ENCODE measurements around the gene IFITM5. TPM values are rescaled to one million over a fixed set of nuclear protein-coding genes. Genes with fewer than 3 reads are reported as not detected.
"Not testable (repeated sequence)": the region's sequence is repeated elsewhere in the genome, so short reads cannot be mapped to it uniquely, and the experiment has no call there.

The IFITM5 gene
- not detected in 2 replicates for total RNA-seq

DNA sequence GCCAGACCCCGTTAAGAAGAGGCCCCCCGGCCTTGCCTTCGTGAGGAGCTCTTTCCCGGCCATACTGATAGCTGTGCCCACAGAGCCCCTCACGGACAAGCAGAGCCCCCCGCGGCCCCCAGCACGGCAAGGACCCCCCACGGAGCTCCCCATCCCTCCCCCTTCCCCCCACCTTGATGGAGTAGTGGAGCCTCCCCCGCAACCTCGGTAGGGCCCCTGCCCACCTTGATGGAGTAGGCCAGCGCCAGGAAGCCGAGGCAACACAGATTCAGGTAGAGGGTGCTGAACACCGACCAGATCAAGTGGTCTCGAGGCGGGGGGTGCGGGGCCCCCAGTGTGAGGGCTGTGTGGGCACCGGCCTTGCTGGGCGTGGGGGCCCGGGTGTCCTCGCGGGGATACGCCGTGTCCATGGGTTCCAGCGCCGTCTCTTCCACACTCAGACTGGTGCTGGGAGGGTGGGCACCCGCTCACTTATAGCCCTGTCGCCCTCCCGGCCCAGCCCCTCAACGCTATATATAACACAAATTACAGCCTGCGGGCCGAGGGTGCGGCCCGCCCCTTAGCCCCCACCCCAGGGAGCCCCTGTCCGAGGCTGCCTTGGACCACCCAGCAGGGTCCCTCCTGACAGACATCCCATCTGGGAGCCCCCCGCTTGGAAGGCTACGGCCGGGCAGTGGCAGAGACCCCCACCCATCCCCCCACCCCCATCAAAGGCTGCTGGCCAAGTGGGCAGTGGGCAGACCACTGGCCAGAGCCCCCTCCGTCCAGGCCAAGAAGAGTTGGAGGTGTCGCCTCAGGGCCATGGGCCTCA, at the start of gene IFITM5:
Gene IFITM5, minus strand, starts transcription at position 446 of the 811 bp plus-strand sequence. Its CDS starts 36 bp downstream, at position 410.
- Mint-ChIP-seq H3K4me1 (ENCODE audit: low read depth) (peaks cover 20% of the 10 kb centered on the region), H3K27ac (no peak within 1 kb of the TSS), H3K9me3 (no peaks in the 10 kb centered on the region), H3K36me3 (ENCODE audit: low read depth) (no peaks in the 10 kb centered on the region), H3K4me3 (no peak within 1 kb of the TSS), H3K27me3 (ENCODE audit: insufficient read depth) (peaks cover 13% of the 10 kb centered on the region)
- no peak for DNase-seq (ENCODE audit: low spot score)
- intact Hi-C loops (cut with micrococcal nuclease) = no loop called here

DNA sequence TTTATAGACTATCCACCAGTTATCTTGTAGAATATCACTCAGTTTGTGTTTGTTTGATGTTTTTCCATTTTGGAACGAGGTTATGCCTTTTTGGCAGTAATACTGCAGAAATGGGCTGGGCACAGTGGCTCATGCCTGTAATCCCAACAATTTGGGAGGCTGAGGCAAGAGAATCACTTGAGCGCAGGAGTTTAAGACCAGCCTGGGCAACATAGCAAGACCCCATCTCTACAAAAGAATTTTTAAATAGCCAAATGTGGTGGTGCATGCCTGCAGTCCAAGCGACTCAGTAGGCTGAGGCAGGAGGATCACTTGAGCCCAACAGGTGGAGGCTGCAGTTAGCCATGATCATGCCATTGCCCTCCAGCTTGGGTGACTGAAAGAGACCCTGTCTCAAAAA, 47.2 kb upstream of the IFITM5 start:
- Mint-ChIP-seq H3K4me3 (no peak overlapping the region), H3K27me3 (ENCODE audit: insufficient read depth) (peaks cover 22% of the 10 kb centered on the region), H3K9me3 (no peaks in the 10 kb centered on the region), H3K27ac (no peak overlapping the region), H3K4me1 (ENCODE audit: low read depth) (peaks cover 19% of the 10 kb centered on the region), H3K36me3 (ENCODE audit: low read depth) (no peaks in the 10 kb centered on the region)
- intact Hi-C loops (cut with micrococcal nuclease) = no loop called here
- no peak for DNase-seq (ENCODE audit: low spot score)

DNA sequence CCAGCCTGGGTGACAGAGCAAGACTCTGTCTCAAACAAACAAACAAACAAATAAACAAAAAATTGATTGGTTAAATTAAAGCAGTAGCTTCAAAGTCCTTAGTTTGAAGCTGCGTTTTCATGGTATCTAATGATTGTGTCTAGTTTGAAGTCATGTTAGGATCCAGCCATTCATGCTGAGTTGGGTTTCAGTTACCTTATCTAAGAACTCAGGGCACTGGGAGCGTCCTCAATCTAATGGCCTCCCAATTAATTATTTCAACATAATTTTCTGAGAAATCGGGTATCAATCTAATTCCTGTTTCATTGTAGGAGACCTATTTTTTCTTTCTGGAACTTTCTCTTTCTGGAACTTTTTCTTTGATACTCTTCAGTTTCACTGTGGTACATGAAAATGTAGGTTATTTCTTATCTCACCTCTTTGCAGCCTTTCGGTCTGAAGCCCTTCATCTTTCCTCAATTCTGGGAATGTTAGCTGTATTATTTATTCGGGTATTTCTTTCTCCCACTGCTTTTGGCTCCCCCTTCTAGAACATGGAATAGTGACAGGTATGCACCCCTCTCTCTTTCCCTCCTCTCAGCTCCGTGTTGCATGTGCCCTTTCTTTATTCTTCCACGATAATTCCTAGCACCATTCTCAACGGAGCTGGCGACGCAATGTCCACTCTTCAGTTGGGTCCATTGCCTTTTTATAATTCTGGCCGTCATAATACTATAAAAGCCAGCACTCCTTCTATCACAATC, 45.7 kb upstream of the IFITM5 start:
- H3K36me3 Mint-ChIP-seq (ENCODE audit: low read depth) = no peaks in the 10 kb centered on the region
- no peak for DNase-seq (ENCODE audit: low spot score)
- H3K4me1 Mint-ChIP-seq (ENCODE audit: low read depth) = peaks cover 10% of the 10 kb centered on the region
- no peaks in the 10 kb centered on the region for H3K9me3 Mint-ChIP-seq
- H3K27me3 Mint-ChIP-seq (ENCODE audit: insufficient read depth) = peaks cover 17% of the 10 kb centered on the region
- no peak overlapping the region for H3K4me3 Mint-ChIP-seq
- no peak overlapping the region for H3K27ac Mint-ChIP-seq
- intact Hi-C loops (cut with micrococcal nuclease) = no loop called here

DNA sequence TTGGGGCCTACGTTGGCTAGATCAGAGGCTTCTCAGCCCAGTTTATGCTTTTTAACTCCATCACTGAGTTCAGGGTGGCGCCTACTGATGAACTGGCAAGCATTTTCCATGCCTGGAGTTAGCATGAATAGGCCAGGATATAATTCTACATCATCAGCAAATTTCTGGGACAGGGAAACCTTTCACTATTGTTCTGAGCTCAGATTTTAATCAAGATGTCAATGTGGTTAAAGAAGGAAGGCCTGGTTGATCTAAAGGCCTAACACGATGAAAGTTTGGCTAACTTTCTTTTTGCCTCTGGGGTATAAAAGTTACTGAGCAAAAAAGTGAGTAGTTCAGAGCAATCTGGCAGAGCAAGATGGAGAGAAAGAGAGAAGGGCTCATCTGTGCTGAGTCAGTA, 43.0 kb upstream of the IFITM5 start:
- intact Hi-C loops (cut with micrococcal nuclease) = no loop called here
- DNase-seq (ENCODE audit: low spot score) = no peak
- H3K27ac Mint-ChIP-seq = no peak overlapping the region
- H3K9me3 Mint-ChIP-seq = no peaks in the 10 kb centered on the region
- H3K4me3 Mint-ChIP-seq = no peak overlapping the region
- H3K27me3 Mint-ChIP-seq (ENCODE audit: insufficient read depth) = peaks cover 12% of the 10 kb centered on the region
- peaks cover 7% of the 10 kb centered on the region for H3K4me1 Mint-ChIP-seq (ENCODE audit: low read depth)
- H3K36me3 Mint-ChIP-seq (ENCODE audit: low read depth) = no peaks in the 10 kb centered on the region

DNA sequence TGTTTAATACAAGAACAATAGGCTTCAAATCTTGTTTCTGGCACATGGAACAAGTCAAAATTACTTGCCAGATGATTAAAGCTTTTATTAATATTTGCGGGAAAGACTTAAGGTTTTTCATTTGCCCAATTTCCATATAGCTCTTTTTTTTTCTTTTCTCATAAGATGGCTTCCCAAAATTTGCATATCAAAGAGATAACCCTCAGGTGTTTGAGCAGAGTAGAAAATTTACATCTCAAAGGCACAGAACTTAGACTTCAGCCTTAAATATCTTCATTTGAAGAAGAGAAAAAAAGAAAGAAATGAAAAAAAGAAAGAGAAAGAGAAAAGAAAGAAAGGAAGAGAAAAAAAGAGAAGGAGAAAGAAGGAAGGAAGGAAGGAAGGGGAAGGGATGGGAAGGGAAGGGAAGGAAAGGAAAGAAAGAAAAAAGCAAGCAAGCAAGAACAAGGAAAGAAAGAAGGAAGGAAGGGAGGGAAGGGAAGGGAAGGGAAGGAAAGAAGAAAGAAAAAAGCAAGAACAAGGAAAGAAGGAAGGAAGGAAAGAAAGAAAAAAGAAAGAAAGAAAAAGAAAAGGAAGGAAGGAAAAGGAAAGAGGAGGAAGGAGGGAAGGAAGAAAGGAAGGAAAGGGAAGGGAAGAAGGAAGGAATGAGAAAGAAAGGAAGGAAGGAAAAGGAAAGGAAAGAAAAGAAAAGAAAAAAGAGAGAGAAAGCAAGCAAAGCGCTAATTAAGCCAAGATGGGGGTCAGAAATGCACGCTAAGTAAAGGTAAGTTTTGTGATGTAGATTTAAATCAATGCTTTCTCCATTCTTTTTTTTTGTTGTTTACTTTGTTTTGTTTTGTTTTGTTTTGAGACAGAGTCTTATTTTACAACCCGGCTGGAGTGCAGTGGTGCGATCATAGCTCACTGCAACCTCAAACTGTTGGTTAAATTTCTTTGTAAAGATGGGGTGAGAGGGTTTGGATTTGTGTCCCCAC, 41.5 kb upstream of the IFITM5 start:
- Mint-ChIP-seq H3K27ac (no peak overlapping the region), H3K4me3 (no peak overlapping the region), H3K27me3 (ENCODE audit: insufficient read depth) (peaks cover 5% of the 10 kb centered on the region), H3K4me1 (ENCODE audit: low read depth) (peaks cover 17% of the 10 kb centered on the region), H3K9me3 (no peaks in the 10 kb centered on the region), H3K36me3 (ENCODE audit: low read depth) (no peaks in the 10 kb centered on the region)
- intact Hi-C loops (cut with micrococcal nuclease) = no loop called here
- DNase-seq (ENCODE audit: low spot score) = no peak

- Mint-ChIP-seq H3K4me3 (no peak overlapping the region), H3K27ac (no peak overlapping the region), H3K9me3 (no peaks in the 10 kb centered on the region), H3K36me3 (ENCODE audit: low read depth) (no peaks in the 10 kb centered on the region), H3K4me1 (ENCODE audit: low read depth) (peaks cover 17% of the 10 kb centered on the region), H3K27me3 (ENCODE audit: insufficient read depth) (peaks cover 2% of the 10 kb centered on the region)
- intact Hi-C loops (cut with micrococcal nuclease) = no loop called here
- DNase-seq (ENCODE audit: low spot score) = no peak
Observed at GRCh38 chr11:339963-340362, 40.6 kb upstream of the IFITM5 start.

- DNase-seq (ENCODE audit: low spot score) = no peak
- H3K4me1 Mint-ChIP-seq (ENCODE audit: low read depth) = peaks cover 17% of the 10 kb centered on the region
- intact Hi-C loops (cut with micrococcal nuclease) = no loop called here
Observed at GRCh38 chr11:337711-338110, 38.4 kb upstream of the IFITM5 start.

DNA sequence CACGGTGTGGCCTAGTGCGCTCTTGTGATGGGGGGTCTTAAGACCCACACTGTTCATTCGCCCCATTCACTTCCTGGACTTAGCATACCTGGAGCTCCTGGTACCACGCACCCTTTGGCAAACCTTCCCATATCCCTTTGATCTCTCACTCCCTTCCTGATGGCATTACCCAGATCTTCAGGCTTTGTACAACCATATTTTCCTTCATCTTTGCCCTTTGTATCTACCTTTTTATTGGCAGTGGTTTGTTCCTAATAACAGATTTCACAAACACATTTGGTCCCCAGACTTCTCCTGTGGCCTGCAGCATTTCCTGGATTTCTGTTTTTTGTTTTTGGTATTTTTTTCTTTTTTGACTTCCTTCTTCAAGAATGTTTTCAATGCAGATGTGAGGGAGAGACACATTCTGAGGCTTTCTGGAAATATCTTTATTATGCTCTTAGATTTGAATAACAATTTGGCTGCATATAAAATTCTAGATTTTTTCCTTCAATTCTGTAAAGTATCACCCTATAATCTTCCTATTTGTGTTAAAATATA, 37.4 kb upstream of the IFITM5 start:
- peaks cover 2% of the 10 kb centered on the region for H3K36me3 Mint-ChIP-seq (ENCODE audit: low read depth)

More at GRCh38 chr11:337711-338110, 38.4 kb upstream of the IFITM5 start:
- Mint-ChIP-seq H3K36me3 (ENCODE audit: low read depth) (peaks cover 2% of the 10 kb centered on the region), H3K4me3 (no peak overlapping the region), H3K27me3 (ENCODE audit: insufficient read depth) (peaks cover 2% of the 10 kb centered on the region), H3K27ac (no peak overlapping the region), H3K9me3 (no peaks in the 10 kb centered on the region)

GRCh38 chr11:335779-336658, 36.7 kb upstream of the IFITM5 start:
- no peak for DNase-seq (ENCODE audit: low spot score)
- H3K9me3 Mint-ChIP-seq = no peaks in the 10 kb centered on the region
- H3K27me3 Mint-ChIP-seq (ENCODE audit: insufficient read depth) = peaks cover 2% of the 10 kb centered on the region
- H3K27ac Mint-ChIP-seq = no peak overlapping the region
- intact Hi-C loops (cut with micrococcal nuclease) = no loop called here
- H3K4me1 Mint-ChIP-seq (ENCODE audit: low read depth) = peaks cover 14% of the 10 kb centered on the region
- H3K36me3 Mint-ChIP-seq (ENCODE audit: low read depth) = peaks cover 2% of the 10 kb centered on the region
- H3K4me3 Mint-ChIP-seq = no peak overlapping the region

More for the DNA sequence above, 37.4 kb upstream of the IFITM5 start:
- DNase-seq (ENCODE audit: low spot score) = no peak
- peaks cover 2% of the 10 kb centered on the region for H3K27me3 Mint-ChIP-seq (ENCODE audit: insufficient read depth)
- intact Hi-C loops (cut with micrococcal nuclease) = no loop called here
- no peak overlapping the region for H3K27ac Mint-ChIP-seq
- no peaks in the 10 kb centered on the region for H3K9me3 Mint-ChIP-seq
- H3K4me3 Mint-ChIP-seq = no peak overlapping the region
- peaks cover 10% of the 10 kb centered on the region for H3K4me1 Mint-ChIP-seq (ENCODE audit: low read depth)

DNA sequence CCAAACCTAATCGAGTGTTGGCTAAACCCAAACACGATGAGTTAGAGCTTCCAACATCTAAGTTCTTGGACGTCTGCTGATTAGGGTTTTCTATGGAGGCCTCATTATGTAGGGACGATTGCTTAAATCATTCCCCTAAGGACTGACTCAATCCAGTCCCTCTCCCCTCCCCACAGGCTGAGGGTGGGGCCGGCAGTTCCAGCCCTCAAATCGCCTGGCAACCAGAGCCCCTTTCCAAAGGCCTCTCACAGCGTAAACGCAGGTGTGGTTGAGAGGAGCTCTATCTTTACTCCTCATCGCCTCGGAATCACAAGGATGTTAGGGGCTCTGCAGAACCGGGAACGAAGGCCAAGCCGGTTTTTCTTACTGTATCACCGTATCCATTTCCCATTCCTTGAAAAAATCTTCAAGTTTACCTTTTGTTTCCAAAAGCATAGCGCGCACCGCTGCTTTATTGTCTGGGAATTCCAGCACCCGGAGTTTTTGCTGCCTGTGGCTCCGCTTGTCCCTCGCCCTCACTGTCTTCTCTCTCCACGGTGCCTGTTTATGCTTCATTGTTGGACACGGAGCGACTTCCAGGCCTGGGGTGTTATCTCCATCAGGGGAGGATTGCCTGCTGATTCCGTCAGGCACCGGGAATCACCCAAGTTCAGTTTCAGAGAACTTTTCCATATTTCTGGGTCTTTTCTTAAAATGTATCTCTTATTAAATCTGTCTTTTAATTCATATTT, 35.1 kb upstream of the IFITM5 start:
- H3K4me1 Mint-ChIP-seq (ENCODE audit: low read depth) = peaks cover 28% of the 10 kb centered on the region
- H3K9me3 Mint-ChIP-seq = no peaks in the 10 kb centered on the region
- peaks cover 2% of the 10 kb centered on the region for H3K27me3 Mint-ChIP-seq (ENCODE audit: insufficient read depth)
- intact Hi-C loops (cut with micrococcal nuclease) = no loop called here
- H3K27ac Mint-ChIP-seq = no peak overlapping the region
- no peak overlapping the region for H3K4me3 Mint-ChIP-seq
- peaks cover 2% of the 10 kb centered on the region for H3K36me3 Mint-ChIP-seq (ENCODE audit: low read depth)
- DNase-seq (ENCODE audit: low spot score) = no peak

- H3K27me3 Mint-ChIP-seq (ENCODE audit: insufficient read depth); H3K9me3 Mint-ChIP-seq; intact Hi-C loops (cut with micrococcal nuclease); H3K4me3 Mint-ChIP-seq; H3K36me3 Mint-ChIP-seq (ENCODE audit: low read depth); DNase-seq (ENCODE audit: low spot score); H3K27ac Mint-ChIP-seq: not testable (repeated sequence)
- H3K4me1 Mint-ChIP-seq (ENCODE audit: low read depth) = peaks cover 33% of the 10 kb centered on the region
Observed at GRCh38 chr11:333616-334263, 34.4 kb upstream of the IFITM5 start.

Data from activated T-helper 1 cell treated with anti-CD3 and anti-CD28 coated beads, Interleukin-12 subunit alpha, Interleukin-12 subunit beta, Interleukin-2, Interleukin-4 antibody, amounts not matched to agents 30 ng/mL and 10 ng/mL and 1 ng/mL, durations not matched to agents 14 hours and 24 hours and 36 hours (primary cell).